ENCODE results near the gene HOXC11. TPM values are rescaled to one million over a fixed set of nuclear protein-coding genes. Genes with fewer than 3 reads are reported as not detected.

The HOXC11 gene
- total RNA-seq, 2 experiments from 2014 or later, result not detected

GRCh38 chr12:54011665-54012532 is 39.0 kb downstream of the HOXC11 start:
- CTCF ChIA-PET, result interaction anchor here (0.7 kb wide), 1 partner anchor 181 kb away, joined by 7 read pairs; no protein-coding TSS in a partner anchor
- POLR2A ChIA-PET, result no interaction called here

- ChIA-PET CTCF (interaction anchor here (1.4 to 1.6 kb wide), 2 partner anchors 14 to 179 kb away, joined by 3 to 6 read pairs; no protein-coding TSS in a partner anchor), POLR2A (no interaction called here)
Observed at GRCh38 chr12:54012631-54013409, 39.9 kb downstream of the HOXC11 start.

GRCh38 chr12:54014377-54015017 is 41.6 kb downstream of the HOXC11 start:
- CTCF ChIA-PET, result no interaction called here
- POLR2A ChIA-PET, result no interaction called here

- POLR2A ChIA-PET, result interaction anchor here (0.6 kb wide), 1 partner anchor 176 kb away, joined by 3 read pairs; no protein-coding TSS in a partner anchor
- CTCF ChIA-PET, result interaction anchor here (0.8 to 3.1 kb wide), 6 partner anchors 9 to 192 kb away, joined by 3 to 21 read pairs (median 6); partner anchors contain the start of genes HOXC9 and SMUG1
Observed at GRCh38 chr12:54015018-54015931, 42.3 kb downstream of the HOXC11 start.

- ChIA-PET POLR2A (interaction anchor here (0.5 to 0.7 kb wide), 2 partner anchors 18 to 173 kb away, joined by 3 to 8 read pairs; no protein-coding TSS in a partner anchor), CTCF (interaction anchor here (0.7 to 3.1 kb wide), 8 partner anchors 10 to 192 kb away, joined by 3 to 21 read pairs (median 4); partner anchors contain the start of genes HOXC9 and SMUG1)
Observed at GRCh38 chr12:54016051-54016450, 43.1 kb downstream of the HOXC11 start.

GRCh38 chr12:54016478-54016964 is 43.6 kb downstream of the HOXC11 start:
- CTCF ChIA-PET, result interaction anchor here (0.7 to 3.1 kb wide), 9 partner anchors 10 to 198 kb away, joined by 3 to 21 read pairs (median 4); partner anchors contain the start of genes HOXC9 and SMUG1
- POLR2A ChIA-PET, result interaction anchor here (0.5 to 1.0 kb wide), 3 partner anchors 16 to 173 kb away, joined by 3 to 8 read pairs (median 3); no protein-coding TSS in a partner anchor

- POLR2A ChIA-PET, result interaction anchor here (0.7 to 1.0 kb wide), 3 partner anchors 15 to 517 kb away, joined by 3 to 4 read pairs (median 3); partner anchors contain the start of gene TARBP2
- CTCF ChIA-PET, result interaction anchor here (0.9 to 3.1 kb wide), 7 partner anchors 11 to 197 kb away, joined by 3 to 21 read pairs (median 4); no protein-coding TSS in a partner anchor
Observed at GRCh38 chr12:54017027-54017788, 44.3 kb downstream of the HOXC11 start.

GRCh38 chr12:54017878-54018467 is 45.0 kb downstream of the HOXC11 start:
- ChIA-PET POLR2A (interaction anchor here (0.7 to 1.0 kb wide), 3 partner anchors 14 to 517 kb away, joined by 3 to 4 read pairs (median 3); partner anchors contain the start of gene TARBP2), CTCF (interaction anchor here (0.6 to 3.1 kb wide), 8 partner anchors 9 to 319 kb away, joined by 3 to 21 read pairs (median 4); no protein-coding TSS in a partner anchor)

GRCh38 chr12:54018468-54018984 is 45.6 kb downstream of the HOXC11 start:
- ChIA-PET POLR2A (no interaction called here), CTCF (interaction anchor here (0.6 kb wide), 1 partner anchor 9 kb away, joined by 3 read pairs; no protein-coding TSS in a partner anchor)

- POLR2A ChIA-PET, result no interaction called here
- CTCF ChIA-PET, result no interaction called here
Observed at GRCh38 chr12:54019091-54019811, 46.3 kb downstream of the HOXC11 start.

GRCh38 chr12:54019924-54020590 is 47.1 kb downstream of the HOXC11 start:
- ChIA-PET CTCF (no interaction called here), POLR2A (no interaction called here)

- CTCF ChIA-PET, result interaction anchor here (1.3 to 4.0 kb wide), 4 partner anchors 11 to 194 kb away, joined by 3 to 20 read pairs (median 5); partner anchors contain the start of gene HOXC5
- POLR2A ChIA-PET, result no interaction called here
Observed at GRCh38 chr12:54020591-54021405, 47.9 kb downstream of the HOXC11 start.

GRCh38 chr12:54021432-54022013 is 48.6 kb downstream of the HOXC11 start:
- CTCF ChIA-PET, result interaction anchor here (0.9 to 4.0 kb wide), 5 partner anchors 11 to 193 kb away, joined by 3 to 20 read pairs (median 4); partner anchors contain the start of genes HOXC5 and SMUG1
- POLR2A ChIA-PET, result no interaction called here
